Measurements from ENCODE around the gene LHFPL3. TPM values are rescaled to one million over a fixed set of nuclear protein-coding genes. Genes with fewer than 3 reads are reported as not detected.

The LHFPL3 gene
- total RNA-seq, 2 experiments from 2014 or later, result not detected

DNA sequence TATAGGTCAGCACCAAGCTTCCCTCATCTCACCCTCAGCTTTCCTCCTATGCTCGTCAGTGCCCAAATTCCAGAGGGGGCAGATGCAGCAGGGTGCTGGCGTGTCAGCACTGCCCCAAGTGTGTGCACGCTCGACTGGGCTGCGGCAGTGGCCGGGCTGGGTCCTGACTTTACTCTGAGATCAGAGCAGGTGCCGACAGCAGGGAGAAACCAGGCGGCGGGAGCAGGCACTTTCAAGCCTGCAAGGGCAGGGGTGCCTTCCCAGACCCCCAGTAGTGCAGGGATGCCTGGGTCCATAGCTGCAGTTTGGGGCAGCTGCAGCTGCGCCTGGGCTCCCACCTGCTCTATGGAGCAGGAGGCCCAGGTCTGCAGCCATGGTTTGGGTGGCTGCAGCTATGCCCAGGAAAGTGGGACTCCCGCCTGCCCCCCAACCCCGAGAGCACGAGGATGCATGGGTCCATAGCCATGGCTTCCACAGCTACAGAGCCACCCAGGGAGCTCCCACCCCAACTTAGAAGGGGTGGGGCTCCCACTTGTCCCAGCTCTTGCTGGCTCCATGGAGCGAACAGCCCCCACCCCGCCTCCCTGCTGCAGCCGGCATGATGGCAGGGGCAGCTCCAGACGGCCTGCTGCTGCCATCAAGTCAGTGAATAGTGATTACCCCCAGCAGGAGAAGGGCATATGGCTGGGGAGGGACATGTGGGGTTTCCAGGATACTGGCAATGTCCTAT is 486.4 kb downstream of the LHFPL3 start:
- POLR2A ChIA-PET, result interaction anchor here (1.4 kb wide), 1 partner anchor 8 kb away, joined by 5 read pairs; no protein-coding TSS in a partner anchor
- TF ChIP-seq, protein P1, sequence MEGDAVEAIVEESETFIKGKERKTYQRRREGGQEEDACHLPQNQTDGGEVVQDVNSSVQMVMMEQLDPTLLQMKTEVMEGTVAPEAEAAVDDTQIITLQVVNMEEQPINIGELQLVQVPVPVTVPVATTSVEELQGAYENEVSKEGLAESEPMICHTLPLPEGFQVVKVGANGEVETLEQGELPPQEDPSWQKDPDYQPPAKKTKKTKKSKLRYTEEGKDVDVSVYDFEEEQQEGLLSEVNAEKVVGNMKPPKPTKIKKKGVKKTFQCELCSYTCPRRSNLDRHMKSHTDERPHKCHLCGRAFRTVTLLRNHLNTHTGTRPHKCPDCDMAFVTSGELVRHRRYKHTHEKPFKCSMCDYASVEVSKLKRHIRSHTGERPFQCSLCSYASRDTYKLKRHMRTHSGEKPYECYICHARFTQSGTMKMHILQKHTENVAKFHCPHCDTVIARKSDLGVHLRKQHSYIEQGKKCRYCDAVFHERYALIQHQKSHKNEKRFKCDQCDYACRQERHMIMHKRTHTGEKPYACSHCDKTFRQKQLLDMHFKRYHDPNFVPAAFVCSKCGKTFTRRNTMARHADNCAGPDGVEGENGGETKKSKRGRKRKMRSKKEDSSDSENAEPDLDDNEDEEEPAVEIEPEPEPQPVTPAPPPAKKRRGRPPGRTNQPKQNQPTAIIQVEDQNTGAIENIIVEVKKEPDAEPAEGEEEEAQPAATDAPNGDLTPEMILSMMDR (conservative IDR thresholded peaks at IDR 0.05; ENCODE audit: low read length), result no peak
- TF ChIP-seq EZH2phosphoT487 (IDR thresholded peaks at IDR 0.05; ENCODE audit: borderline replicate concordance, low read depth, low read length), result no peak
- intact Hi-C loops (cut with micrococcal nuclease; ENCODE audit: unreplicated experiment), result no loop called here
- CTCF ChIA-PET (ENCODE audit: unreplicated experiment), result no interaction called here
- Histone ChIP-seq H3K4me3 (ENCODE audit: low read depth, low read length, poor library complexity, severe bottlenecking) (no peak overlapping the region), H3K4me1 (ENCODE audit: insufficient read depth, low read length, poor library complexity, severe bottlenecking) (no peaks in the 10 kb centered on the region), H3K27ac (ENCODE audit: low read depth, low read length, poor library complexity, severe bottlenecking) (no peak overlapping the region), H4K20me1 (ENCODE audit: insufficient read depth, low read length) (no peaks in the 10 kb centered on the region), H3K4me2 (ENCODE audit: low read length) (no peak overlapping the region), H3K9me2 (ENCODE audit: insufficient read depth, low read length) (no peaks in the 10 kb centered on the region), H3K36me3 (ENCODE audit: insufficient read depth, low read length) (no peaks in the 10 kb centered on the region), H3K79me2 (ENCODE audit: insufficient read depth, low read depth, low read length) (no peaks in the 10 kb centered on the region), H3K9me3 (ENCODE audit: low read length) (no peaks in the 10 kb centered on the region), H2AFZ (ENCODE audit: low read length) (no peak overlapping the region)
- BruUV-seq (replicated peaks), result no TSS peak
- no peak for DNase-seq (ENCODE audit: low spot score)

DNA sequence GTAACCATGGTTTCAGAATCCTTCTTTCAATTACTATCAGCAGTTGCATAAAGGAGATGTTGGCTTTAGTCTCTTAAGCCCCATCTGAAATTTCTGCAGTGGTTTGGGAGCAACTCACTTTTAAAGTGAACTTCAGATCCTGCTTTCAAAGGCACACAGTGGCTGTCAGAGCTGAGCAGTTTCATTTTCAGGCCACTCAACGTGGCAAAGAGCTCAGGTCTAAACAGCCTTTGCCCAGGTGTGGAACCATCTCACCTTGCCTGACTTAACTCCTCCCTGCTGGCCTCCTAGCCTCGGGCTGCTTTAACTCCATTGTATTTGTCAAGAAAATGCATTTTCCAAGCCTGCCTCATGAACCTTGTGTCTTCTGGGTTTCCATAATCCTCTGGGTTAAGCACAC is 488.1 kb downstream of the LHFPL3 start:
- TF ChIP-seq EZH2phosphoT487 (IDR thresholded peaks at IDR 0.05; ENCODE audit: borderline replicate concordance, low read depth, low read length), result no peak
- TF ChIP-seq, protein P1 (conservative IDR thresholded peaks at IDR 0.05; ENCODE audit: low read length), result no peak
- CTCF ChIA-PET (ENCODE audit: unreplicated experiment), result no interaction called here
- H3K4me1 ChIP-seq (ENCODE audit: insufficient read depth, low read length, poor library complexity, severe bottlenecking), result no peaks in the 10 kb centered on the region
- H3K4me3 ChIP-seq (ENCODE audit: low read depth, low read length, poor library complexity, severe bottlenecking), result no peak overlapping the region
- no peak overlapping the region for H3K4me2 ChIP-seq (ENCODE audit: low read length)
- POLR2A ChIA-PET, result no interaction called here
- H3K27ac ChIP-seq (ENCODE audit: low read depth, low read length, poor library complexity, severe bottlenecking), result no peak overlapping the region
- H2AFZ ChIP-seq (ENCODE audit: low read length), result no peak overlapping the region
- H4K20me1 ChIP-seq (ENCODE audit: insufficient read depth, low read length), result no peaks in the 10 kb centered on the region
- BruUV-seq (replicated peaks), result no TSS peak
- no peaks in the 10 kb centered on the region for H3K9me3 ChIP-seq (ENCODE audit: low read length)
- H3K36me3 ChIP-seq (ENCODE audit: insufficient read depth, low read length), result no peaks in the 10 kb centered on the region
- H3K79me2 ChIP-seq (ENCODE audit: insufficient read depth, low read depth, low read length), result no peaks in the 10 kb centered on the region
- no peak for DNase-seq (ENCODE audit: low spot score)
- no peaks in the 10 kb centered on the region for H3K9me2 ChIP-seq (ENCODE audit: insufficient read depth, low read length)
- intact Hi-C loops (cut with micrococcal nuclease; ENCODE audit: unreplicated experiment), result no loop called here

Data from OCI-LY7 (cell line).